GM12891 (cell line): Measurements from ENCODE around the gene RALGAPA1.

Experiments
- PAX5 ChIP-seq: IDR thresholded peaks from 2 replicates; pipeline ENCODE4 v1.6.1; 2011; ENCODE audit warnings: low read length, moderate library complexity, mild to moderate bottlenecking; ENCODE audit not compliant: insufficient read depth, severe bottlenecking
- POLR2A ChIP-seq: IDR thresholded peaks from 2 replicates; pipeline ENCODE4 v1.6.1; 2011; ENCODE audit warnings: low read depth, low read length, control low read depth
- POLR2AphosphoS5 ChIP-seq: IDR thresholded peaks from 2 replicates; pipeline ENCODE4 v1.6.1; 2011; ENCODE audit warnings: low read depth, low read length, control low read depth
- POU2F2 ChIP-seq: IDR thresholded peaks from 2 replicates; pipeline ENCODE4 v1.6.1; 2011; ENCODE audit warnings: low read depth, mild to moderate bottlenecking, control low read depth, low read length, moderate library complexity
- SPI1 ChIP-seq: IDR thresholded peaks from 2 replicates; pipeline ENCODE4 v1.6.1; 2011; ENCODE audit warnings: low read depth, low read length, control low read depth
- TAF1 ChIP-seq: IDR thresholded peaks from 2 replicates; pipeline ENCODE4 v1.6.1; 2011; ENCODE audit warnings: low read depth, low read length, control low read depth

GRCh38 chr14:35549551-35549950 lies 259.5 kb downstream of the RALGAPA1 start:
- TF ChIP-seq POLR2A, result no peak
- TF ChIP-seq PAX5, result no peak
- no peak for TF ChIP-seq TAF1
- TF ChIP-seq POLR2AphosphoS5, result no peak
- no peak for TF ChIP-seq SPI1
- no peak for TF ChIP-seq POU2F2
